Bronchial epithelial cell (primary cell): ENCODE results near the gene MINDY2. TPM values are rescaled to one million over a fixed set of nuclear protein-coding genes. Genes with fewer than 3 reads are reported as not detected.

Source experiments
- DNase-seq: peaks from one replicate; pipeline ENCODE4 v3.0.0-alpha.2; 2010; ENCODE audit warnings: low read depth
- FAIRE-seq: peaks from 2 replicates; lab custom pipeline; 2011; peaks lifted over from hg19 to GRCh38; lab: Jason Lieb, UNC
- H3K27me3 ChIP-seq: 2 replicates; pipeline ENCODE4 v1.5.1; 2011; ENCODE audit warnings: low read length; ENCODE audit not compliant: control insufficient read depth, insufficient read depth
- H3K36me3 ChIP-seq: 2 replicates; pipeline ENCODE4 v1.5.1; 2011; ENCODE audit warnings: low read length; ENCODE audit not compliant: control insufficient read depth, insufficient read depth
- H3K4me3 ChIP-seq: 2 replicates; pipeline ENCODE4 v1.5.1; 2011; ENCODE audit warnings: mild to moderate bottlenecking, low read depth, low read length, control low read depth
- CTCF ChIP-seq: IDR thresholded peaks from 2 replicates; pipeline ENCODE4 v1.5.1; 2011; ENCODE audit warnings: mild to moderate bottlenecking, moderate library complexity, low read length, control low read depth, inconsistent platforms; ENCODE audit not compliant: insufficient read depth, severe bottlenecking
- total RNA-seq: library from RNA; depleted of rRNA; stranded (reverse); fragments of >200 nt; gene quantifications from 2 replicates; pipeline ENCODE4 v1.2.1, GENCODE V29; 2014

MINDY2 gene
- total RNA-seq, 1 donor from 2014 or later: 25.0 TPM

GRCh38 chr15:58873267-58873666, 102.2 kb downstream of the MINDY2 start:
- H3K27me3 ChIP-seq: no peaks in the 10 kb centered on the region
- no peaks in the 10 kb centered on the region for H3K36me3 ChIP-seq
- FAIRE-seq (no peak), DNase-seq (peak; percentile 11)
- TF ChIP-seq CTCF: no peak
- no peak overlapping the region for H3K4me3 ChIP-seq

- DNase-seq: peak; percentile 56
- no peak for TF ChIP-seq CTCF
- FAIRE-seq: no peak
- peaks cover 4% of the 10 kb centered on the region for H3K36me3 ChIP-seq
- H3K4me3 ChIP-seq: no peak overlapping the region
- no peaks in the 10 kb centered on the region for H3K27me3 ChIP-seq
Measured at GRCh38 chr15:58875343-58875742, 104.2 kb downstream of the MINDY2 start.

- H3K4me3 ChIP-seq: no peak overlapping the region
- no peaks in the 10 kb centered on the region for H3K27me3 ChIP-seq
- FAIRE-seq (no peak), DNase-seq (no peak)
- peaks cover 8% of the 10 kb centered on the region for H3K36me3 ChIP-seq
- no peak for TF ChIP-seq CTCF
Measured at GRCh38 chr15:58876306-58877106, 105.4 kb downstream of the MINDY2 start.

GRCh38 chr15:58877999-58878825, 107.1 kb downstream of the MINDY2 start:
- DNase-seq: no peak
- FAIRE-seq: no peak
- peaks cover 10% of the 10 kb centered on the region for H3K36me3 ChIP-seq
- no peak for TF ChIP-seq CTCF
- no peaks in the 10 kb centered on the region for H3K27me3 ChIP-seq
- H3K4me3 ChIP-seq: no peak overlapping the region

GRCh38 chr15:58880320-58880719, 109.2 kb downstream of the MINDY2 start:
- no peak for TF ChIP-seq CTCF
- Histone ChIP-seq H3K27me3 (no peaks in the 10 kb centered on the region), H3K4me3 (no peak overlapping the region), H3K36me3 (peaks cover 14% of the 10 kb centered on the region)
- FAIRE-seq (no peak), DNase-seq (no peak)
